ENCODE data around the gene LRP5.

DNA sequence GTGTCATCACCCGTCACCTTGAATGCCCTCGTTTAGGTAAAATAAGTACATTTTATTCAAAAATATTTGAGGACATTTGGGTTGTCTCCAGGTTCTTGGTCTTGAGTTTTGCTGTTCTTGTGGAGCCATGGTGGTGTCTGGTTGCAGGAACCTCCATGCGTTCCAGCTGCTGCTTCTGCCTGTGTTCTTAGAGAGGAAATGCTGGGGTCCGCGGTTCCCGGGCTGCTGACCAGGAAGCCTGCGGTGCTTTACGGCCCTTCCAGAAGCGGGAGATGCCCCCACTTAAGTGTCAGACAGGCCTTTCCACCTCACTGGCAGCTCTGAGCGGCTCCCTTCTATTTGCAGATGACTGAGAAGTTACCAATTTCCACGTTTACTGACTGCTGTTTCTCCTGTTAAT is 66.8 kb downstream of the LRP5 start:
- TF ChIP-seq, protein P1, sequence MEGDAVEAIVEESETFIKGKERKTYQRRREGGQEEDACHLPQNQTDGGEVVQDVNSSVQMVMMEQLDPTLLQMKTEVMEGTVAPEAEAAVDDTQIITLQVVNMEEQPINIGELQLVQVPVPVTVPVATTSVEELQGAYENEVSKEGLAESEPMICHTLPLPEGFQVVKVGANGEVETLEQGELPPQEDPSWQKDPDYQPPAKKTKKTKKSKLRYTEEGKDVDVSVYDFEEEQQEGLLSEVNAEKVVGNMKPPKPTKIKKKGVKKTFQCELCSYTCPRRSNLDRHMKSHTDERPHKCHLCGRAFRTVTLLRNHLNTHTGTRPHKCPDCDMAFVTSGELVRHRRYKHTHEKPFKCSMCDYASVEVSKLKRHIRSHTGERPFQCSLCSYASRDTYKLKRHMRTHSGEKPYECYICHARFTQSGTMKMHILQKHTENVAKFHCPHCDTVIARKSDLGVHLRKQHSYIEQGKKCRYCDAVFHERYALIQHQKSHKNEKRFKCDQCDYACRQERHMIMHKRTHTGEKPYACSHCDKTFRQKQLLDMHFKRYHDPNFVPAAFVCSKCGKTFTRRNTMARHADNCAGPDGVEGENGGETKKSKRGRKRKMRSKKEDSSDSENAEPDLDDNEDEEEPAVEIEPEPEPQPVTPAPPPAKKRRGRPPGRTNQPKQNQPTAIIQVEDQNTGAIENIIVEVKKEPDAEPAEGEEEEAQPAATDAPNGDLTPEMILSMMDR (IDR thresholded peaks at IDR 0.05; ENCODE audit: insufficient read depth, low read depth, low read length) = no peak
- no peak for TF ChIP-seq EZH2 (IDR thresholded peaks at IDR 0.05; ENCODE audit: insufficient read depth, low read length)

Data from astrocyte (in vitro differentiated cells and primary cell).